ENCODE data around the gene PTPRT. TPM values are rescaled to one million over a fixed set of nuclear protein-coding genes. Genes with fewer than 3 reads are reported as not detected.

Gene PTPRT
- total RNA-seq, 1 experiment from 2014 or later = not detected

DNA sequence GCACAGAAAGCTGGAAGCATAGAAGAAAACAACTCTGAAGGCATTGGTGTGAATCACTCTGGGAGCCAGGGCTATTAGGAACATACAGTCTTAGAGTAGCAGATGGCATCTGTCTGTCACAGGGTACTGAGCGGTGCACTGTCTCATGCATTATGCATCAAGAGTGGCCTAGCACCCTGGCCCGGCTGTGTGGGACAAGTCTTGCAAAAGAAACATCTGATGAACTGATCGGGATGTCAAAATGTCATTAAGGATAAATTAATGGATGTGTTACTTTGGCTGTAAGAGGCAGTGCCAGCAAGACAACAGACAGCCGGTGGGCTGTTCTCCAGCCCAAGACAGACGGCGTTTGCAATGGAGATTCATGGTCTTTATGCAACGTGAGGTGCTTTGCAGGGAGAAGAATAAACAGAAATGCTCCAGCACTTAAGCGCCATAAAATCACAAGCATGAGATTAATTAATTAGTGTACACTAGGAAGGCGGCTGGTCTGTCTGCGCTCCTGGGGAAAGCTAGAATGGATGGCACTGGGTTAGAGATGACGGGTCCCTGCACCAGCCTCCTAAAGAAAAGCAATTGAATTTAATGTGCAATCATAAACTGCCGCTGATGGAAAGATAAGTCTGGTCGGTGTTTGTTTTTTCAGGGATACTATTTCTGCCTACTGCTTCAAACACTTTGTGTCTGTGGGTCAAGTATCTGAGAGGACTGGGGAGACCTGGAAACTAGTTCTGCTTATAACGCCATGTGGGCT lies 970.9 kb downstream of the PTPRT start:
- H3K9me3 ChIP-seq (ENCODE audit: control insufficient read depth in 1 of 2, insufficient read depth in 1 of 2, low read depth in 1 of 2, low read length in 2 of 2) = peaks cover 6 to 7% of the 10 kb centered on the region in 2 experiments; a peak in 2 of 4 replicates
- H3K27me3 ChIP-seq (ENCODE audit: insufficient read depth, low read length) = no peaks in the 10 kb centered on the region
- no peak overlapping the region for H3K9ac ChIP-seq (ENCODE audit: low read length)
- no peaks in the 10 kb centered on the region for H4K20me1 ChIP-seq (ENCODE audit: insufficient read depth)
- no peaks in the 10 kb centered on the region for H3K36me3 ChIP-seq (ENCODE audit: control insufficient read depth in 1 of 2, insufficient read depth in 2 of 2, low read length in 2 of 2)
- TF ChIP-seq EZH2 (IDR thresholded peaks at IDR 0.05) = no peak
- no peak for TF ChIP-seq POLR2AphosphoS5 (IDR thresholded peaks at IDR 0.05; ENCODE audit: low read depth, low read length)
- no peak for TF ChIP-seq ELF1 (IDR thresholded peaks at IDR 0.05; ENCODE audit: borderline replicate concordance, low read depth)
- no peak for TF ChIP-seq TCF7L2 (IDR thresholded peaks at IDR 0.05; ENCODE audit: borderline replicate concordance, extremely low read depth, insufficient read depth, insufficient read length)
- TF ChIP-seq REST (IDR thresholded peaks at IDR 0.05; ENCODE audit: low read depth) = no peak
- no peak for TF ChIP-seq SIN3A (IDR thresholded peaks at IDR 0.05; ENCODE audit: low read depth)
- TF ChIP-seq, protein P1, sequence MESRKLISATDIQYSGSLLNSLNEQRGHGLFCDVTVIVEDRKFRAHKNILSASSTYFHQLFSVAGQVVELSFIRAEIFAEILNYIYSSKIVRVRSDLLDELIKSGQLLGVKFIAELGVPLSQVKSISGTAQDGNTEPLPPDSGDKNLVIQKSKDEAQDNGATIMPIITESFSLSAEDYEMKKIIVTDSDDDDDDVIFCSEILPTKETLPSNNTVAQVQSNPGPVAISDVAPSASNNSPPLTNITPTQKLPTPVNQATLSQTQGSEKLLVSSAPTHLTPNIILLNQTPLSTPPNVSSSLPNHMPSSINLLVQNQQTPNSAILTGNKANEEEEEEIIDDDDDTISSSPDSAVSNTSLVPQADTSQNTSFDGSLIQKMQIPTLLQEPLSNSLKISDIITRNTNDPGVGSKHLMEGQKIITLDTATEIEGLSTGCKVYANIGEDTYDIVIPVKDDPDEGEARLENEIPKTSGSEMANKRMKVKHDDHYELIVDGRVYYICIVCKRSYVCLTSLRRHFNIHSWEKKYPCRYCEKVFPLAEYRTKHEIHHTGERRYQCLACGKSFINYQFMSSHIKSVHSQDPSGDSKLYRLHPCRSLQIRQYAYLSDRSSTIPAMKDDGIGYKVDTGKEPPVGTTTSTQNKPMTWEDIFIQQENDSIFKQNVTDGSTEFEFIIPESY (IDR thresholded peaks at IDR 0.05; ENCODE audit: extremely low read depth, insufficient replicate concordance, low read length) = no peak
- TF ChIP-seq, protein P2, sequence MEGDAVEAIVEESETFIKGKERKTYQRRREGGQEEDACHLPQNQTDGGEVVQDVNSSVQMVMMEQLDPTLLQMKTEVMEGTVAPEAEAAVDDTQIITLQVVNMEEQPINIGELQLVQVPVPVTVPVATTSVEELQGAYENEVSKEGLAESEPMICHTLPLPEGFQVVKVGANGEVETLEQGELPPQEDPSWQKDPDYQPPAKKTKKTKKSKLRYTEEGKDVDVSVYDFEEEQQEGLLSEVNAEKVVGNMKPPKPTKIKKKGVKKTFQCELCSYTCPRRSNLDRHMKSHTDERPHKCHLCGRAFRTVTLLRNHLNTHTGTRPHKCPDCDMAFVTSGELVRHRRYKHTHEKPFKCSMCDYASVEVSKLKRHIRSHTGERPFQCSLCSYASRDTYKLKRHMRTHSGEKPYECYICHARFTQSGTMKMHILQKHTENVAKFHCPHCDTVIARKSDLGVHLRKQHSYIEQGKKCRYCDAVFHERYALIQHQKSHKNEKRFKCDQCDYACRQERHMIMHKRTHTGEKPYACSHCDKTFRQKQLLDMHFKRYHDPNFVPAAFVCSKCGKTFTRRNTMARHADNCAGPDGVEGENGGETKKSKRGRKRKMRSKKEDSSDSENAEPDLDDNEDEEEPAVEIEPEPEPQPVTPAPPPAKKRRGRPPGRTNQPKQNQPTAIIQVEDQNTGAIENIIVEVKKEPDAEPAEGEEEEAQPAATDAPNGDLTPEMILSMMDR (IDR thresholded peaks at IDR 0.05 in 2 of 3, conservative IDR thresholded peaks at IDR 0.05 in 1 of 3; ENCODE audit: borderline replicate concordance in 1 of 3, insufficient read depth in 1 of 3, low read depth in 2 of 3, low read length in 2 of 3) = no peak
- no peak for TF ChIP-seq CEBPB (IDR thresholded peaks at IDR 0.05; ENCODE audit: low read depth)
- no peak for TF ChIP-seq JUND (IDR thresholded peaks at IDR 0.05)
- TF ChIP-seq ZNF274 (IDR thresholded peaks at IDR 0.05; ENCODE audit: low read depth, low read length) = no peak
- TF ChIP-seq FOSL1 (IDR thresholded peaks at IDR 0.05; ENCODE audit: low read depth) = no peak
- TF ChIP-seq ZFX (IDR thresholded peaks at IDR 0.05) = no peak
- H3K27ac ChIP-seq (ENCODE audit: low read depth, low read length) = no peak overlapping the region
- H3K4me3 ChIP-seq (replicated peaks in 1 of 2; ENCODE audit: low read depth in 1 of 2, low read length in 2 of 2) = no peak overlapping the region
- H3K4me2 ChIP-seq (ENCODE audit: low read length) = no peak overlapping the region
- POLR2A ChIA-PET = no interaction called here
- H2AFZ ChIP-seq (ENCODE audit: low read depth, low read length, poor library complexity, severe bottlenecking) = no peak overlapping the region
- CTCF ChIA-PET = no interaction called here
- H3K79me2 ChIP-seq (ENCODE audit: insufficient read depth, low read length) = no peaks in the 10 kb centered on the region
- H3K9me2 ChIP-seq (ENCODE audit: insufficient read depth) = no peaks in the 10 kb centered on the region
- ATAC-seq (no peak), DNase-seq (ENCODE audit: low read depth, low spot score) (no peak)
- intact Hi-C loops (cut with micrococcal nuclease) = no loop called here
- H3K4me1 ChIP-seq (ENCODE audit: control insufficient read depth in 1 of 2, insufficient read depth in 2 of 2, low read length in 2 of 2) = no peaks in the 10 kb centered on the region
- RAD21 ChIA-PET (ENCODE audit: low non-redundant PET in 1 of 2, low total read pairs in 2 of 2, uncharacterized antibody in 2 of 2, unreplicated experiment in 2 of 2) = no interaction called here
- BruUV-seq (replicated peaks) = no TSS peak

All from HCT116 (cell line).